Activated gamma-delta T cell treated with Interleukin-2 at 50 U/mL for 16 hours (primary cell): ENCODE data around the gene CRB2.
"Not testable (repeated sequence)": the region's sequence is repeated elsewhere in the genome, so short reads cannot be mapped to it uniquely, and the experiment has no call there.

ENCODE experiments used
- DNase-seq: peaks from one replicate; pipeline ENCODE4 v3.0.0-alpha.2; 2020

The CRB2 gene

GRCh38 chr9:123329329-123329955 lies 26.6 kb upstream of the CRB2 start:
- no peak for DNase-seq

- no peak for DNase-seq
These were observed 24.5 kb upstream of the CRB2 start for GRCh38 chr9:123331346-123332060.

GRCh38 chr9:123333058-123333669 lies 22.8 kb upstream of the CRB2 start:
- DNase-seq = not testable (repeated sequence)

GRCh38 chr9:123334639-123335038 lies 21.4 kb upstream of the CRB2 start:
- DNase-seq = no peak

- no peak for DNase-seq
These were observed 20.6 kb upstream of the CRB2 start for GRCh38 chr9:123335193-123335985.

- no peak for DNase-seq
These were observed 20.0 kb upstream of the CRB2 start for GRCh38 chr9:123335986-123336329.

GRCh38 chr9:123336449-123336848 lies 19.5 kb upstream of the CRB2 start:
- DNase-seq = no peak

- DNase-seq = no peak
These were observed 19.0 kb upstream of the CRB2 start for GRCh38 chr9:123336959-123337358.

- DNase-seq = no peak
These were observed 18.0 kb upstream of the CRB2 start for GRCh38 chr9:123337971-123338370.

- peak; percentile 29 for DNase-seq
These were observed 17.0 kb upstream of the CRB2 start for GRCh38 chr9:123338710-123339665.

- DNase-seq = peak; percentile 37
These were observed 16.1 kb upstream of the CRB2 start for GRCh38 chr9:123339666-123340510.

- DNase-seq = no peak
These were observed 14.2 kb upstream of the CRB2 start for GRCh38 chr9:123341816-123342215.

GRCh38 chr9:123342247-123342646 lies 13.8 kb upstream of the CRB2 start:
- DNase-seq = no peak

- no peak for DNase-seq
These were observed 12.4 kb upstream of the CRB2 start for GRCh38 chr9:123343443-123344191.

GRCh38 chr9:123344192-123344949 lies 11.6 kb upstream of the CRB2 start:
- no peak for DNase-seq

- no peak for DNase-seq
These were observed 10.4 kb upstream of the CRB2 start for GRCh38 chr9:123345567-123345955.

- no peak for DNase-seq
These were observed 10.0 kb upstream of the CRB2 start for GRCh38 chr9:123346026-123346425.

- no peak for DNase-seq
These were observed 9.2 kb upstream of the CRB2 start for GRCh38 chr9:123346826-123347225.

GRCh38 chr9:123347289-123348060 lies 8.5 kb upstream of the CRB2 start:
- DNase-seq = no peak
